Parathyroid adenoma (tissue), 2 donors: ENCODE data around the gene CAMK2G.

Source experiments
- H2AFZ ChIP-seq: fragments of 300-600 bp; sonication (generic); one replicate; pipeline ENCODE4 v1.7.0; 2017; ENCODE audit warnings: antibody characterized with exemption, mild to moderate bottlenecking
- H3K27ac ChIP-seq: fragments of 300-600 bp; sonication (generic); one replicate; pipeline ENCODE4 v1.7.0; 2017
- H3K27me3 ChIP-seq: fragments of 300-600 bp; sonication (generic); one replicate; pipeline ENCODE4 v1.7.0; 2017; ENCODE audit warnings: low read length; ENCODE audit not compliant: control insufficient read depth, insufficient read depth
- H3K36me3 ChIP-seq: fragments of 300-600 bp; sonication (generic); one replicate; pipeline ENCODE4 v1.7.0; 2017; ENCODE audit warnings: low read length; ENCODE audit not compliant: control insufficient read depth, insufficient read depth
- H3K4me1 ChIP-seq: fragments of 300-600 bp; sonication (generic); one replicate; pipeline ENCODE4 v1.7.0; 2017; ENCODE audit warnings: control low read depth
- H3K4me2 ChIP-seq: fragments of 300-600 bp; sonication (generic); one replicate; pipeline ENCODE4 v1.7.0; 2017; ENCODE audit warnings: low read length
- H3K4me3 ChIP-seq: fragments of 300-600 bp; sonication (generic); one replicate; pipeline ENCODE4 v1.7.0; 2017; ENCODE audit warnings: low read depth, low read length
- H3K79me2 ChIP-seq: fragments of 300-600 bp; sonication (generic); one replicate; pipeline ENCODE4 v1.7.0; 2017; ENCODE audit warnings: control low read depth
- H3K9ac ChIP-seq: fragments of 300-600 bp; sonication (generic); one replicate; pipeline ENCODE4 v1.7.0; 2017; ENCODE audit warnings: mild to moderate bottlenecking
- H3K9me3 ChIP-seq: fragments of 300-600 bp; sonication (generic); one replicate; pipeline ENCODE4 v1.7.0; 2017; ENCODE audit warnings: low read length; ENCODE audit not compliant: control insufficient read depth
- CTCF ChIP-seq: fragments of 300-600 bp; sonication (generic); IDR thresholded peaks from one replicate; pipeline ENCODE4 v1.7.0; 2017; ENCODE audit warnings: antibody characterized with exemption, mild to moderate bottlenecking
- donor health status: primary hyperparathyroidism.

The CAMK2G gene

GRCh38 chr10:73803680-73804286, 70.6 kb downstream of the CAMK2G start:
- Histone ChIP-seq H3K27me3 (no peaks in the 10 kb centered on the region), H3K27ac (no peak overlapping the region), H3K36me3 (no peaks in the 10 kb centered on the region)

GRCh38 chr10:73802276-73802991, 71.9 kb downstream of the CAMK2G start:
- Histone ChIP-seq H3K36me3 (no peaks in the 10 kb centered on the region), H3K4me3 (no peak overlapping the region), H3K27me3 (no peaks in the 10 kb centered on the region), H3K4me2 (no peak overlapping the region), H3K9ac (no peak overlapping the region), H3K27ac (no peak overlapping the region), H2AFZ (no peak overlapping the region), H3K9me3 (no peaks in the 10 kb centered on the region), H3K79me2 (peaks cover 10% of the 10 kb centered on the region), H3K4me1 (peaks cover 5% of the 10 kb centered on the region)
- TF ChIP-seq CTCF, result no peak

More at GRCh38 chr10:73803680-73804286, 70.6 kb downstream of the CAMK2G start:
- Histone ChIP-seq H3K4me3 (no peak overlapping the region), H2AFZ (no peak overlapping the region), H3K9ac (no peak overlapping the region), H3K79me2 (peaks cover 12% of the 10 kb centered on the region), H3K9me3 (no peaks in the 10 kb centered on the region), H3K4me1 (peaks cover 6% of the 10 kb centered on the region), H3K4me2 (no peak overlapping the region)
- TF ChIP-seq CTCF, result no peak

GRCh38 chr10:73801253-73801590, 73.1 kb downstream of the CAMK2G start:
- Histone ChIP-seq H3K4me3 (no peak overlapping the region), H2AFZ (no peak overlapping the region), H3K36me3 (no peaks in the 10 kb centered on the region), H3K4me2 (no peak overlapping the region), H3K27me3 (no peaks in the 10 kb centered on the region), H3K27ac (no peak overlapping the region), H3K4me1 (no peaks in the 10 kb centered on the region), H3K79me2 (peaks cover 1% of the 10 kb centered on the region), H3K9ac (no peak overlapping the region), H3K9me3 (no peaks in the 10 kb centered on the region)
- TF ChIP-seq CTCF, result no peak

GRCh38 chr10:73800560-73801252, 73.6 kb downstream of the CAMK2G start:
- Histone ChIP-seq H3K27ac (no peak overlapping the region), H3K4me1 (no peaks in the 10 kb centered on the region), H3K79me2 (no peaks in the 10 kb centered on the region), H3K36me3 (no peaks in the 10 kb centered on the region), H3K4me3 (no peak overlapping the region), H3K4me2 (no peak overlapping the region), H3K9ac (no peak overlapping the region), H3K9me3 (no peaks in the 10 kb centered on the region), H3K27me3 (no peaks in the 10 kb centered on the region), H2AFZ (no peak overlapping the region)
- TF ChIP-seq CTCF, result no peak
